GM19452 (cell line): Measurements from ENCODE around the gene BTNL8.

Experiments
- ATAC-seq: cut with Tn5 transposase; IDR thresholded peaks from one replicate; pipeline ENCODE4 v1.9.1; 2021; ENCODE audit not compliant: unreplicated experiment

BTNL8 gene

GRCh38 chr5:180898621-180899246 is at the start of gene BTNL8:
Gene BTNL8, plus strand, starts transcription at chr5:180899159. Its CDS starts 152 bp downstream, at chr5:180899311.
- ATAC-seq = no peak

DNA sequence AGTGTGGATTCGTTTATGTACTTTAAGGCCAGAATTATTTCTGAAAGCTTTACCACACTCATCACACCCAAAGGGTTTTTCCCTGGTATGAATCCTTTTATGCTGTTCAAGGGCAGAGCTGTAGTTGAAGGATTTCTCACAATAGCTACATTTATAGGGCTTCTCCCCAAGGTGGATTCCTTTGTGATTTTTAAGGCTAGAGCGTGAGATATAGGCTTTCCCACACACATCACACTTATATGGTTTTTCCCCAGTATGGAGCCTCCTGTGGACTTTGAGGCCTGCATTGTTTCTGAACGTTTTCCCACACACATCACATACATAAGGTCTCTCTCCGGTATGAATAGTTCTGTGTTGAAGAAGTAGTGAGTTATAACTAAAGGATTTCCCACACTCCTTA is 49.1 kb upstream of the BTNL8 start:
- no peak for ATAC-seq

- no peak for ATAC-seq
Observed at GRCh38 chr5:180850434-180851078, 48.4 kb upstream of the BTNL8 start.

- no peak for ATAC-seq
Observed at GRCh38 chr5:180852495-180852894, 46.5 kb upstream of the BTNL8 start.

DNA sequence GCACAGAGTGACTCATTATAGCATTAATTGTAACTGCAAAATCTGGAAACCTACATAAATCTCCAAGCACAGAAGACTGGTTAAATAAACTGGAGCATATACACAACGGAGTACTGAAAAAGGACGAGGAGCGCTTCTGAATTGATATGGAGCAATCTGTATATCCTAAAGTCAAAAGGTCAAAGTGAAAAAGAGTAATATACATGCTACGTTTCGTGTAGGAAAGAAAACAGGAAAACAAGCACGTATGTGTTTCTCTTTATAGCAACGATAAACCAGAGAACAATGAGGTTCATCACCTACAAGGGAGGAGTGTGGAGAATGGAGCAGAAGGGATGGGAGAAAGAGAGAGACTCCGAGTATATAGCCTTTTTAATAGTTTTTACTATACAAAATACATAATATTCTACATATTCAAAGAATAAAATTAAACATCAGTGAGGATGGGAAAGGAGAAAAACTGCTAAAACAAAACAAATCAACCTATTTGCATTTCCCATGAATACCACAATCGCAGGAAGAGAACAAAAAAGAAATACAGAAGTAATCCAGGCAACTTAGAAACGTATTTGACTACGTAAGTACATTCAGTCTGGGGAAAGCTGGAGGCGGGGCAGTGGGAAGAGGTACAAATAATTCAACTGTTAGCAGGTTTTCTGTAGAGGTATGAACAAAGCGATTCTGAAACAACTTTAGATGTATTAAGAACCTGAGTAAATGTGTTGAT is 45.7 kb upstream of the BTNL8 start:
- ATAC-seq = no peak

DNA sequence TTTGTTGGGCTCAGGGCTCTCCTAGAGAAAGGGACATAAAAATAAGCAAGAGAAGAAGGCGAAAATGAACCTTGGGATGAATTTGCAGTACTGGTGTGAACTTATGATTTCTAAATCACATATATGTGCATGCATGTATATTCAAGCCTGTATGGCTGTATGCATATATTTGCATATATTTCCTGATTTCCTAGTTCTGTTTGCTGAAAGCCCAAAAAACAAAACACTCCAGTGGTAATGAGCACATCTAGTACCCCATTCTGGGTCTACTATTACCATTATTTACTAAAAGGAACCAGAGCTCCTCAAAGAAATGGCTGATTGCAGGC is 45.1 kb upstream of the BTNL8 start:
- no peak for ATAC-seq

DNA sequence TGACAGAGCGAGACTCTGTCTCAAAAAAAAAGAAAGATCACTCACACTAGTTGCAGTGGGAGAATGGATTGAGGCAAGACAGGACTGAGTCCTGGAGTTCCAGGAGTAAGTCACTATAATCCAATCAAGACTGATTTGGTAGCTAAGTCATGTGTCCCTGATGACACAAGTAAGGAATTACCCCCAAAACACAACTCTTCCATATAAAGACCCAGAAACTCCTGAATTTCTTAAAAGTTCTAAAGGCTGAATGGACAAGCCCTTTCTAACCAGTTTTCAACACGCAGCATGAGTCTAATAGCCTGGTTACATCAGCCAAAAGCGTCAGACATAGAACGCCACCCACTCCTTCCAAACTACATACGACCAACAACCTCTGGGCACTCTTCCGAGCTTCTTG is 40.4 kb upstream of the BTNL8 start:
- ATAC-seq = no peak

- peak; percentile 36 for ATAC-seq
Observed at GRCh38 chr5:180860273-180860886, 38.6 kb upstream of the BTNL8 start.

GRCh38 chr5:180860887-180861822 is 37.8 kb upstream of the BTNL8 start, which contains the start of gene ZFP62:
Gene ZFP62, minus strand, starts transcription at chr5:180861276. Its CDS starts 57 bp downstream, at chr5:180861219.
- peak; percentile 91 for ATAC-seq

DNA sequence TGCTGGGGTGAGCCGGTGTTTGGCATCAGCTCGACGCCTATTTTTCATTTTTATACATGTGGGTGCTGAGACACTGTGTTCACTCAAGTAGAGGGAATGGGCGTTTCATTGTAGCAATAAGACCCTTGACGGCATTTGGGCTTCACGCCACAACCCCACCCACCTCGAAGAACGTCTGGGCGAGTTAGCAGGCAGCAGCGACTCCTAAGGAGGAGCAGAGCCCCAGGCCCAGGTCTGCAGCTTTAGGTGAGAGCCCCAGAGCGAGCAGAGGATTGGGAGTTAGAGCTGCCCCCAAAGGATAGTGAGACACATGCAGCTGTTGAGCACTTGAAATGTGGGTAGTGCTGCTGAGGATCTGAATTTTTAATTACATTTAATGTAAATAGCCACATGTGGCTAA is 36.3 kb upstream of the BTNL8 start:
- no peak for ATAC-seq

- no peak for ATAC-seq
Observed at GRCh38 chr5:180865981-180866695, 32.8 kb upstream of the BTNL8 start.

- ATAC-seq = no peak
Observed at GRCh38 chr5:180866985-180867384, 32.0 kb upstream of the BTNL8 start.

GRCh38 chr5:180868960-180869359 is 30.0 kb upstream of the BTNL8 start:
- ATAC-seq = no peak

DNA sequence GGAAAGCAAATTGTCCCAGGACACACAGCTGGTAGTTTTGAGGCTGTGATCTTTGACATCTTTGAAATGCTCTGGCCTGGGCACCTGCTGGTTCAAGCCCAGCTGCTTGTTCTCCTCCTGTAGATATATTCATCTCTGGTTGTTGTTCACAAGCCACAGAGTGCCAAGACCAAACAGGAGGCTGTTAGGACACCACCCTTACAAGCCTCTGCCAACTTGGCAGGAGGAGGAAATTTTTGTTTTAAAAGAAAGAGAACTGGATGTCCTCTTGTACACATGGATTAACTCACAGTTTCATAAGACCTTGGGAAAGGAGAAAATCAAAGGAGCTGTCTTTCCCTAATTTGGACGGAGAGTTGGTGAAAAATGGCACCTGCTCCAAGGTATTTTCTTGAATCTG is 29.4 kb upstream of the BTNL8 start:
- ATAC-seq = no peak

DNA sequence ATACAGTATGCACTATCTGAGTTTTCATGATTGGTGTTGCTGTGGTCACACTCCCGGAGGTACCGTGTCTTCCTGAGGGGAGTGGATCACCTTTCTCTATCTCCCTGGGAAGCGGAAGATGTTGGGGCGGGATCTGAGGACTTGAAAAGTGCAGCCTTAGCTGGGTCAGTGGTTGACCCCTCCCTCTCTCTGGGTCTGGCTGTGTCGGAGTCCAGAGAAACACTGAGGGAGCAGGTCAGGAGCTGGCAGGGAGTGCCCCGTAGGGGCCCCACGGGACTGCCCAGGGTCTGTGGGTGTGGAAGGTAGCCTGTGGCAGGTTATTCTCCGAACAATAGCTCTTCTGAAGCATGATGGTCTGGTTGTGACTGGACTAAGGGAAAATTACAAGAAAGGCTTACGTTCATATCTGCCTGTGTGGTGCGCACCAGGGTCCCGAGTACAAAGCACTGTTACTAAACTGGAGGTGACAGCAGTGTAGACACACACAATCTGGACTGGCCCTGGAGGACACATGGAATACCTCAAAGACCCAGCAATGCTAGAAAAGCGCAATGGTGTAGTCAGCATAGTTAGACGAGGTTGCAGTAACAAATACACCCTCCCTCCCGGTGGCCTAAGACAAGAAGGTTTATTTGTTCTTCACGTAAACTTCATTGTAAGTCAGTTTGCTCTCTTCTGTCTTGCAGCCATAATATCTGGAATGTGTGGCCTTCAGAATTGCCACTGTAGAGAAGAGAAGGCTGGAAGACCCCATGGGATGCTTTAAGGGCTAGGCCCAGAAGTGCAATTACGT is 28.5 kb upstream of the BTNL8 start:
- no peak for ATAC-seq

GRCh38 chr5:180872419-180872818 is 26.5 kb upstream of the BTNL8 start:
- ATAC-seq = no peak

GRCh38 chr5:180873615-180874520 is 25.1 kb upstream of the BTNL8 start:
- no peak for ATAC-seq
